ENCODE results near the gene KSR1. TPM values are rescaled to one million over a fixed set of nuclear protein-coding genes. Genes with fewer than 3 reads are reported as not detected.
"Not testable (repeated sequence)": the region's sequence is repeated elsewhere in the genome, so short reads cannot be mapped to it uniquely, and the experiment has no call there.

Gene KSR1
- total and polyA plus RNA-seq, 2 of the 8 experiments (the other 6 are each of a cell fraction or from before 2014, with no cell fraction given), result 14.1 to 34.7 TPM

DNA sequence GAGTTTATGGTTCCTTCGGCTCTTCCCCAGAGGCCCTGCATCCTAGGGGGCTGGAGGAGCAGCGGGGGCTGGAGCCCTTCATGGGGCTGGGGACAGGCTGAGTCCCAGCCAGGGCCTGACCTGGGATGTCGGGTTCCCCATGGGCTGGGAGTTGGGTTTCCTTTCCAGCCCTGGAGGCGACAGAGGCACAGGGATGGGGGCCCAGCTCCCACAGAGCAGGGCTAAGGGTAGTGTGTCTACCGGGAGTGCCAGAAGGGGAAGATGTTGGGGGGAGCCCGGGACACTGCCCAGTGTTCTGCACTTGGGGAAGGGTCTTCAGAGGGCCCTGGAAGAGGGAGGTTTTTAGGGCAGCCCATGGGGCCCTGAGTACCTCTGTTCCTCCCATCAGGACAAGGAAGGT is 30.7 kb upstream of the KSR1 start:
- H4K91ac ChIP-seq (replicated peaks; ENCODE audit: insufficient read length, low read length); H2BK15ac ChIP-seq (ENCODE audit: low read length); H2BK120ac ChIP-seq (replicated peaks; ENCODE audit: low read depth, low read length); H2BK12ac ChIP-seq (ENCODE audit: low read depth, low read length); H2AFZ ChIP-seq (ENCODE audit: low read length); H2BK20ac ChIP-seq (ENCODE audit: low read length); H3K4ac ChIP-seq (replicated peaks; ENCODE audit: insufficient read length, low read depth, low read length); H3K4me2 ChIP-seq (ENCODE audit: insufficient read depth in 1 of 2, low read depth in 2 of 2, low read length in 2 of 2); H4K5ac ChIP-seq (ENCODE audit: insufficient read length, low read depth, low read length); H3K4me1 ChIP-seq (replicated peaks in 1 of 4; ENCODE audit: control insufficient read depth in 3 of 4, insufficient read depth in 4 of 4, low read length in 3 of 4); H3K79me2 ChIP-seq (ENCODE audit: control insufficient read depth in 1 of 2, insufficient read depth in 2 of 2, low read length in 2 of 2); H3K56ac ChIP-seq (replicated peaks; ENCODE audit: insufficient read length, low read depth, low read length); H3K4me3 ChIP-seq (ENCODE audit: extremely low read depth in 1 of 4, insufficient read depth in 2 of 4, low read depth in 3 of 4, low read length in 4 of 4); POLR2A ChIA-PET (ENCODE audit: partially characterized antibody); H3K23me2 ChIP-seq (ENCODE audit: low read depth, low read length); H3K18ac ChIP-seq (ENCODE audit: extremely low read depth, low read length); H2BK5ac ChIP-seq (ENCODE audit: low read depth, low read length); H4K8ac ChIP-seq (ENCODE audit: extremely low read depth, insufficient read depth, low read length); H3K9ac ChIP-seq (replicated peaks in 1 of 4; ENCODE audit: extremely low read depth in 1 of 4, low read depth in 3 of 4, low read length in 3 of 4); H3K14ac ChIP-seq (ENCODE audit: insufficient read length); H3K9me3 ChIP-seq (ENCODE audit: insufficient read depth in 2 of 2, low read depth in 1 of 2, low read length in 1 of 2); H2AK5ac ChIP-seq (ENCODE audit: low read depth, low read length); H3K27ac ChIP-seq (ENCODE audit: low read depth, low read length); H4K20me1 ChIP-seq (replicated peaks in 1 of 2; ENCODE audit: control insufficient read depth in 1 of 2, insufficient read depth in 2 of 2, low read length in 2 of 2); H3K36me3 ChIP-seq (ENCODE audit: control insufficient read depth in 2 of 4, insufficient read depth in 4 of 4, low read length in 3 of 4); H3K23ac ChIP-seq (ENCODE audit: insufficient read length); H3K79me1 ChIP-seq (ENCODE audit: low read depth, low read length); H3K27me3 ChIP-seq (replicated peaks in 1 of 4; ENCODE audit: control insufficient read depth in 3 of 4, extremely low read depth in 1 of 4, insufficient read depth in 3 of 4, low read length in 3 of 4); FAIRE-seq; DNase-seq (ENCODE audit: low read depth in 1 of 2, low spot score in 2 of 2): not testable (repeated sequence)
- CTCF ChIA-PET (ENCODE audit: partially characterized antibody), result interaction anchor here (1.5 kb wide), 1 partner anchor 71 kb away, joined by 3 read pairs; no protein-coding TSS in a partner anchor
- WGBS, 2 experiments (ENCODE audit: extremely low coverage in 1 of 2, insufficient coverage in 1 of 2, insufficient read length in 1 of 2, insufficient replicate concordance in 2 of 2, low coverage in 1 of 2, low lambda C conversion rate in 2 of 2, missing lambda C conversion rate in 1 of 2), result 93% methylated on average over 6 of the region's 6 CpGs; no CpG with 5 or more reads in 1 of the 2 experiments

Data from H1 (cell line).